NT2/D1 (cell line): ENCODE results near the gene KRTAP10-12.

Experiments used
- DNase-seq: peaks from one replicate; pipeline ENCODE4 v3.0.0-alpha.2; 2011; ENCODE audit warnings: low read depth, low spot score
- H3K27me3 ChIP-seq: 2 replicates; pipeline ENCODE4 v1.6.0; 2011; ENCODE audit warnings: mild to moderate bottlenecking; ENCODE audit not compliant: insufficient read length, insufficient read depth
- H3K36me3 ChIP-seq: 2 replicates; pipeline ENCODE4 v1.6.1; 2011; ENCODE audit warnings: mild to moderate bottlenecking, low read length, mixed read lengths; ENCODE audit not compliant: insufficient read depth, insufficient read length
- H3K4me1 ChIP-seq: 2 replicates; pipeline ENCODE4 v1.5.1; 2011; ENCODE audit not compliant: insufficient read depth, insufficient read length
- H3K4me3 ChIP-seq: 2 replicates; pipeline ENCODE4 v1.5.1; 2011; ENCODE audit warnings: low read depth; ENCODE audit not compliant: insufficient read length
- H3K9ac ChIP-seq: 2 replicates; pipeline ENCODE4 v1.6.0; 2011; ENCODE audit warnings: low read depth; ENCODE audit not compliant: insufficient read length
- H3K9me3 ChIP-seq: 2 replicates; pipeline ENCODE4 v1.5.1; 2011; ENCODE audit warnings: mild to moderate bottlenecking, low read length; ENCODE audit not compliant: insufficient read depth
- SUZ12 ChIP-seq: IDR thresholded peaks from 2 replicates; pipeline ENCODE4 v1.6.1; 2011; ENCODE audit not compliant: insufficient read length, insufficient read depth; ENCODE audit errors: extremely low read depth
- YY1 ChIP-seq: IDR thresholded peaks from 2 replicates; pipeline ENCODE4 v1.6.1; 2011; ENCODE audit not compliant: insufficient read length, insufficient read depth
- ZNF274 ChIP-seq: IDR thresholded peaks from 2 replicates; pipeline ENCODE4 v1.6.1; 2011; ENCODE audit warnings: mild to moderate bottlenecking, low read depth, low read length

The KRTAP10-12 gene

GRCh38 chr21:44706706-44707581 is 10.0 kb downstream of the KRTAP10-12 start:
- TF ChIP-seq ZNF274 (no peak), SUZ12 (peak; percentile 60)
- peak overlapping the region; percentile 84 for H3K9ac ChIP-seq

GRCh38 chr21:44708213-44708865 is 11.4 kb downstream of the KRTAP10-12 start:
- H3K27me3 ChIP-seq, result peaks cover 78% of the 10 kb centered on the region
- TF ChIP-seq SUZ12, result no peak
- no peak for TF ChIP-seq ZNF274
- TF ChIP-seq YY1, result no peak
- peaks cover 56% of the 10 kb centered on the region for H3K4me1 ChIP-seq
- no peaks in the 10 kb centered on the region for H3K9me3 ChIP-seq
- peak overlapping the region; percentile 52 for H3K4me3 ChIP-seq
- peak overlapping the region; percentile 85 for H3K9ac ChIP-seq
- no peaks in the 10 kb centered on the region for H3K36me3 ChIP-seq
- peak; percentile 69 for DNase-seq

More at GRCh38 chr21:44706706-44707581, 10.0 kb downstream of the KRTAP10-12 start:
- DNase-seq, result no peak
- Histone ChIP-seq H3K4me1 (peaks cover 68% of the 10 kb centered on the region), H3K27me3 (peaks cover 69% of the 10 kb centered on the region), H3K4me3 (peak overlapping the region; percentile 54), H3K36me3 (no peaks in the 10 kb centered on the region), H3K9me3 (no peaks in the 10 kb centered on the region)

GRCh38 chr21:44708866-44709425 is 12.0 kb downstream of the KRTAP10-12 start:
- Histone ChIP-seq H3K9me3 (no peaks in the 10 kb centered on the region), H3K27me3 (peaks cover 84% of the 10 kb centered on the region), H3K4me1 (peaks cover 50% of the 10 kb centered on the region), H3K36me3 (no peaks in the 10 kb centered on the region), H3K9ac (peak overlapping the region; percentile 74), H3K4me3 (peak overlapping the region; percentile 52)
- TF ChIP-seq ZNF274 (no peak), SUZ12 (no peak), YY1 (no peak)
- DNase-seq, result no peak

GRCh38 chr21:44709426-44710293 is 12.7 kb downstream of the KRTAP10-12 start:
- peak overlapping the region; percentile 74 for H3K9ac ChIP-seq
- H3K36me3 ChIP-seq, result no peaks in the 10 kb centered on the region
- TF ChIP-seq ZNF274 (no peak), SUZ12 (no peak), YY1 (no peak)
- H3K4me1 ChIP-seq, result peaks cover 44% of the 10 kb centered on the region
- H3K9me3 ChIP-seq, result no peaks in the 10 kb centered on the region
- H3K4me3 ChIP-seq, result peak overlapping the region; percentile 52
- H3K27me3 ChIP-seq, result peaks cover 87% of the 10 kb centered on the region
- no peak for DNase-seq

GRCh38 chr21:44710294-44710665 is 13.3 kb downstream of the KRTAP10-12 start:
- no peak overlapping the region for H3K4me3 ChIP-seq
- H3K9ac ChIP-seq, result peak overlapping the region; percentile 11
- peaks cover 93% of the 10 kb centered on the region for H3K27me3 ChIP-seq
- no peaks in the 10 kb centered on the region for H3K36me3 ChIP-seq
- H3K9me3 ChIP-seq, result no peaks in the 10 kb centered on the region
- TF ChIP-seq YY1 (no peak), ZNF274 (no peak), SUZ12 (no peak)
- DNase-seq, result no peak
- peaks cover 43% of the 10 kb centered on the region for H3K4me1 ChIP-seq

- H3K9me3 ChIP-seq, result 0 out of 2 replicates have a peak, but pooled peaks cover under 1% of the 10 kb centered on the region
- TF ChIP-seq SUZ12 (no peak), YY1 (no peak), ZNF274 (no peak)
- DNase-seq, result no peak
- peaks cover 98% of the 10 kb centered on the region for H3K27me3 ChIP-seq
- peak overlapping the region; percentile 29 for H3K9ac ChIP-seq
- H3K4me3 ChIP-seq, result peak overlapping the region; percentile 29
- H3K36me3 ChIP-seq, result no peaks in the 10 kb centered on the region
- peaks cover 43% of the 10 kb centered on the region for H3K4me1 ChIP-seq
Observed at GRCh38 chr21:44710756-44711326, 13.9 kb downstream of the KRTAP10-12 start.
